Effector CD4-positive, alpha-beta T cell (primary cell): ENCODE data around the gene SLC24A3.

Source experiments
- DNase-seq: peaks from one replicate; pipeline ENCODE4 v3.0.0-alpha.2; 2020

SLC24A3 gene

DNA sequence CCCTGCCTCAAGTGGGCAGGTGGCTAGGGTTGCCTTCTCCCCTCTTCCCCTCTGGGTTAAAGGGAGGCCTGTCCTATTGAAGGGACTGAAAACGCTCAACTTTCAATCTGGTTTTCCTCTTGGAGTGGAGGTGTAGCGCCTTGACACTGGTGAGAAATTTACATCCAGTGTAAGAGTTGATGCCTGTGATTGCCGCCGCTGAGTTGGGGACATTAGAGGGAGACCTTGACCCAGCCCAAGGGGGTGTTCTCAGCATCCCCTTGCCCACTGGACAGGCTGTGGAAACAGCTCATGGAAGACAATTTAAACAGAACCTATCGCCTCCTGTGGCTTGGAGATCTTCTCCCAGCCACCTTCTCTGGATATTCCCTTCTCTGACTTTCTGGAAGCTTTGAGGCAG lies 61.6 kb downstream of the SLC24A3 start:
- no peak for DNase-seq

DNA sequence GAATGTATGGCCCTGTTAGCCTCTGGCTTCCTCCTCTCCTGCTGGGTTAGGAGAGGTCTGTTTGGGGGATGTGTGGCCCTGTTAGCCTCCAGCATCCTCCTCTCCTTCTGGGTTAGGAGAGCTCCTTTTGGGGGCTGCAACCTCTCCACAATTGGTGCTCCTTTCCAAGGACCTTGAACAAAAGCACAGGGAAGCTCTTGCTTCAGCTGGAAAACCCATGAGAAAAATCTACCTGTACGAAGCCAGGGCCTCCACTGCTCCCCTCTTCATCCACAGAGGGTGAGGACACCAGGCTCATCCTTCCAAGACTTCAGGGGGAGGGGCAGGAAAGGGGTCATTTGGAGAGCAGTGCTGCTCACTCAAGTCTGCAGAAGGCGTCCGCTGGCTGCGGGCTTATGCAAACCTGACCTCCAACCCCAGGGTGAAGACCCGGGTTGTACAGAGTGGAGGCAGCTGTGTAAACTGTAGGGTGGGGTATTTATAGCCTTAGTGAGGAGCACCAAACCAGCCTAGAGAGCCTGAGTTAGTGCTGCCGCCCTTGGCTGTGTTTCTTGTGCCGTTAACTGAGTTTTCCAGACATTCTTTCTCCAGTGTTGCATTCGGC lies 62.1 kb downstream of the SLC24A3 start:
- DNase-seq: no peak

DNA sequence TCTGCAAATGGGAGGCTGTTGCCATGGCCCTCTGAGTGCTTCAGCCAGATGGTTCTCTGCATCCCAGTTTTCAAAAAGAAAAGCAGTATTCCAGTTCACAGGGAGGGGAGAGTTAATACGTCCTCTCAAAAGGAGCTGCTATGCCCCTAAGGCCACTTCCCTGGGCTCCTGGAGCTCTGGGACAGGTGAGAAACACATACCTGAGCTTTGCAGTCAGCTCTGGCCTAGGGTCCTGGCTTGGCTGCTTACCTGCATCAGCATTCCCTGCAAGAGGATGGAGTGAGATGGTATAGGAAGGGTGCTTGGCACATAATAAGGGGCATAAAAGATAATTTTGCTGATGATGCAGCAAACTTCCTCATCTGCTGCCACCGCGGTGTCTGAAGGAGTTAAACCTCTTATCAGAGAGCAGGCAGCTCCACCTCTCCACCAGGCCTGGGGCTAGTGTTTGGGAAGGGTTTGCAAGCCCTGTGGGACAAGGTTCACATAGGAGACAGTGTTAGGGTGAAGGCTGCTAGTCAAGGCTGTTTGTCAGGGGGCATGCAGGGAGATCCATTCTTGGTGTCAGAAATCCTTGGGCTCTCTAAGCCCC lies 62.7 kb downstream of the SLC24A3 start:
- no peak for DNase-seq

DNA sequence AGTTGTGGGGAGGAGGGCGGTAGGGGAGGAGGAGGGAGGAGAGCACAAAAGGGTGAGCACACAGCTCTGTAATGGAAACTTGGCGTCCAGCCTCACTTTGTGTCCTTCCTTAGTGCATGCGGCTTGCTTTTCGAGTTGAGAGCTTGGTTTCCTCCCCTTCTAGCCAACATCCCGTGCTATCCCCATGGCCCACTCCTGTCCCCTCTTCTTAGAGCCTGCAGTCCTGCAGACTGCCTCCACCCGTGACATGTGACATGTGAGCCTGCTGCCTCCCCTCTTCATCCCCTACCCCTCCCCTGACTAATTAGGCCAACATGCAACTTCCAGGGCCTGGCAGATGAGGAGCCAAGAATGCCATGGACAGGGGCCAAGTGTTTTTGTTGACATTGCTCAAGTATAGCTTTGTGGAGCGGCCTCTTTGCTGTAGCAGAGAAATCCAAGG lies 63.2 kb downstream of the SLC24A3 start:
- no peak for DNase-seq

DNA sequence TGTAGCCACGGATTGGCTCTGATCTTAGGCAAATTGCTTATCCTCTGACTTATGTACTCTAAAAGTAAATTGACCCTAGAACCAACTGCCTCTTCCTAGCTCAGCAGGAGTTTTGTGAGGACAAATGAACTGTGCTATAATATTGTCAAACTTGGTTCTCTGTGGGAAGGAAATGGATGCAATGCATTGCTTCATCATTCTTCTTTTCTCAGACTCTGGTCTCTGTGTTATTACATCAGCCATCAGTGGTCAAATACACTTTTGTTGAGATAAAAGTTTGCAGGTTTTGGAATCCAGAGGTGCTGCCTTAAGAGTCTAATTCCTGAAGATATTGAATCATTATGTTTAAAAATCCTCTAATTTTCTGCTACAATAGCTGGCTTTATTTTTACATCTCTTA lies 64.9 kb downstream of the SLC24A3 start:
- no peak for DNase-seq

DNA sequence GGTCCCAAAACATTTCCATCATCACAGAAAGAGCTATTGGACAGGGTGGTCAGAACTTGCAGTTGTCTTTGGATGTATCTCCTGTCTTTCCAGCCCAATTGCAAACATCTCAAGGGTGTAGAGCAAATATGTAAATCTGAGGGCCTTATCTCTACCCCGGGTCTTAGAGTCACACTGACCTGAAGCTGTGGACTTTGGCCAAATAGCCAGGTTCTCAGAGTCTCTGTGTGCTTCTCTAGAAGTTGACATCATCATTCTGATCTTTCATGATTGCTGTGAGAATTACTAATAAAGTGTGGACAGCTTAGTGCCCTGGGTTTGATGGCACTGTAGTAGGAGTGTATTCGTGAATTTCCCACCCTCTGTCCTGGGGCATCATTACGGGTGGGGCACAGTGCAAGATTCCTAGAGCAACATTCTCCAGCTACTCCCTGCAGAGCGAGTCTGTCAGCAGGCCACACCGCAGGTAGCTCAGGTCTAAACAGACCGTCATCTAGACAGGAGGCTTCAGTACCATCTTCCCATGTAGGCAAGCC lies 71.1 kb downstream of the SLC24A3 start:
- no peak for DNase-seq

DNA sequence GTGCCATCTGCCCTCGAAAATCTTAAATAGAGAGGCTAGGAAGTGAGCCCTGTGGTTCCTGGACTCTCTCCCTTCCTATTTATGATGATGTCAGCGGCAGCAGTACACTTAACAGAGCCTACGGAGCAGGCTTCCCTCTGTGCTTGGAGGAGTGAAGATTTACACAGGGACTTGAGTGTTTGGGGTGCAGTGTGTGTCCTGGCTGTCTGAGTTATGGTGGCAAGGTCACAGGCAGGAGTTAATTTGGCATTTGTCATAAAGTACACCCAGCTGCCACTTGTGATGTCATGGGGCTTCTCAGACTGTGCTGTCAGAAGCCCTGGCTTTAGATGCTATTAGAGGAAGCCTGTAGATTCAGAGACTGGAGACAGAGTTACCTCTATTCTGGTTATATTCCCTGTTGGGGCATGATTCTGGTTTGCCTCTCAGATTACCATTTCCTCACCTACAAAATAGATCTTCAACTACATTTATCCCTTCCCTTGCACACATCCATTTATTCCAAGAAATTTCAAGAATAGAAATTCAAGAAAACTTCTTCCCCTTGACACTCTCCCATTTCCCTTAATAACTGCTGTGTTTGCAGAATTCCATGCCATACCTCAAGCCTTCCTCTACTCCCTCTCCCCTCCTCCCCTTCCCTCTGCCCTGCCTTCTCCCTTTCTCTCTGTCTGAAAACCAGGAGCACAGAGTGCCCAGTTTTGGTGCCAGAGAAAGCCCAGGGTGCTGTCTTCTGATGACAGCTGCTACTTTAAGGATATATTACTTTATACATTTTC lies 72.1 kb downstream of the SLC24A3 start:
- no peak for DNase-seq

DNA sequence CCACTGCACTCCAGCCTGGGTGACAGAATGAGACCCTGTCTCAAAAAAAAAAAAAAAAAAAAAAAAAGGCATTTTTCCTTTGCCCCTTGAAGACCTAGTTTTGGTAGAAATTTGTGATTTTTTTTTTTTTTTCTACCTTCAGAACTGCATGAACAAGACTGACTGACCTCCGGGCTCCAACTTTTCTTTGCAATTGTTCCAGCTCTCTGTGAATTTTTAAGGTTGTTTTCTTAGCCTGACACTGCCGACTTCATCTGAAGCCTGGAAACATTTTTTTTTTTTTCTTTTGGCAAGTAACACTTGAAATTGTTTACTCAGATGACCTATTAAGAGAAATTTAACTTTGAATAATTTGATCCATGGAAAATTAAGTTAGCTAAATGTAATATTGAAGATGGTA lies 73.0 kb downstream of the SLC24A3 start:
- no peak for DNase-seq

DNA sequence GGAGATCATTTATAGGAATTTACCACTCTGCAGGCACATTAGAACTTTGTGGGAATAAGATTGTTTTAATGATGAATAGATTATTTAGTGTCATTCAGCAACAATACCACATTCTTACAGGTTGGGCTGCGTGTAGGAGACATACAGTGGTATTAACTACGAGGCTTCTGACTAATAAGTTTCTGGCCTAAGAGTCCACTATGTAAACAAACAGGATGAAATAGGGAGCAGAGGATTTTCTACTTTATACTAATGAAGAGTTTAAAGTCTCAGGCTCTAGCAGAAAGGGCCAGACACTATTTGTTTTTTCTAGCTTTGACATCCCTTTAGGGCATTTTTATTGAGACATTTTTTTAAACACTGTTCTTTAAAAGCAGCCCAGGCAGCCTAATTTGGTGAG lies 75.6 kb downstream of the SLC24A3 start:
- DNase-seq: no peak

DNA sequence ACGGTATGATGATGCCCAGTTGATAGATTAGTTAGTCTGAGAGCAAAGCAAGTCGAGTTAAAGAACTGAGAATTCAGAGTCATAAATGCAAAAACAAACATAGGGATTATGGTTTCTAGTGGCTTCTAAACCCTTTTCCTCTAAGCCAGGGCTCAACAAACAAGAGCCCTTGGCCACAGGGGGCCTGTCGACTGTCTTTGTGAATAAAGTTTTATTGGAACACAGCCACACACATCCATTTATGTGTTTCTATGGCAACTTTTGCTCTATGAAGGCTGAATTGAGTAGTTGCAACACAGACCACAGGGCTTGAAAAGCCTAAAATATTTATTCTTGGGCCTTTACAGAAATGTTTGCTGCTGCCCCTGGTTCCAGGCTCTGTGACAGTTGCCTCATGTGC lies 76.2 kb downstream of the SLC24A3 start:
- DNase-seq: no peak

DNA sequence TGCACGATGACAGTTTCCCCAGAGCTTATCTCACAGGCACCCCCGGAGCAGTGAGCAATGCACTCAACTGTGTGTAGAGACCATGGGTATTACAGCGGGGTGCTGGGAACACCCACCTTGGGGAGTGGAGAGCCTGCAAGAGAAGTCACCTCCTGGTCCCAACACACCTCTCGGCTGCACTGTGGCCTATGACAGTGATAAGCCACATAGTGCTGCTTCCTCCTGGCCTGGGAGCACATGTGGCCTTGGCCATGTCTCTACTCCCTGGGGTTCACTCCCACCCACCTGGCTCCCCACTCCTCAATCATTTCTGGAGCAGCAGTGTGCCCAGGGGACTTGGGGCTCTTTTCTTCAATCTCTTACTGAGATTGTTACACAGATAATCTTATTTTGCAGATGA lies 77.0 kb downstream of the SLC24A3 start:
- DNase-seq: no peak

DNA sequence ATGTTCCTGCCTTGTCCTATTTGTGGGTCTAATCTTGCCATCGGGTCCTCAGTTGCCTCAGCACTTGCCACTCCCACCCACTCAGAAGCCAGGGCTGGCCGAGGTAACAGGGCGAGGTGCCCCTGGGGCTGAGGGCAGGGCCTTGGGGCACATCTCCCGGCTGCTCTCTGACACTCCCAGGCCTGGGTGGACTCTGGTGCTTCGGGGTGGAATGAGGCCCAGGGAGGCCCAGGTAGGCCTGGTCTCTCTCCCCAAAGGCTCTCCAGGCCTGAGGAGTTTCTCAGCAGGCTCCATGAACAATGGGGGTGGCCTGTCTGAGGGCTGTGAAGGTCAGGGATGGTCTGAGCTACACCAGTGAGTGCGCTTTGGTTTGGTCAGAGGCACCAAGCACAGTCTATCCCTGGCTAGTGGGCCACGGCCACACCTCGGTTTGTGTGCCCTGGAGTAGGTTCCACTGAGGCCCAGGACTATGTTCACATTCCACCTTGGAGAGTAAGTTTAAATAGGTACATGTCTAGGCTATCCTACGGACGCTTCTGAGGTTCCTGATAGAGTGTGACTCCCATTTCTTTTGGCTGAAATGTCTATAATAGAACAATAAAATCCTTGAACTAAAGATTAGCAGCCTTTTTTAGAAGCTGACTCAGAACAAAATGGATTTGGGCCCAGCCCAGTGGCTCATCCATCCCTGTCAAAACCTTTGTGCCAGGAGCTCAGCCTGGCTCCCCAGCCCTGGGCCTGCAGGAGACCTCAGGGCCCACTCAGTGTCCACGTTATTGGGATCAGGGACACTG lies 78.8 kb downstream of the SLC24A3 start:
- DNase-seq: no peak

DNA sequence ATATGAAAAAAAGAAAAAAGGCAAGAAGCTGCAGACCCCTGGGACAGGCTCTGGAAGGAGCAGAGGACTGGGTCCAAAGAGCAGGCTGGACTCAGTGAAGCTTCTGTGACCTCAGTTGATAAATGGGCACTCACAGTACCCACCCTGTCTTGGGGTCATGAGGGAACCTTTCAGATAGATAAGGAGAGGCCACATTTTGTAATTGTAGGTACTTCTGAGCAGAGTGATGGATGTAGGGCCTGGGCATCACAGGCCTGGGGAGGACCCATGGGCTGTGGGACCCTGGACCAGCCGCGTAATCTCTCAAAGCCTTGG lies 79.3 kb downstream of the SLC24A3 start:
- DNase-seq: no peak

DNA sequence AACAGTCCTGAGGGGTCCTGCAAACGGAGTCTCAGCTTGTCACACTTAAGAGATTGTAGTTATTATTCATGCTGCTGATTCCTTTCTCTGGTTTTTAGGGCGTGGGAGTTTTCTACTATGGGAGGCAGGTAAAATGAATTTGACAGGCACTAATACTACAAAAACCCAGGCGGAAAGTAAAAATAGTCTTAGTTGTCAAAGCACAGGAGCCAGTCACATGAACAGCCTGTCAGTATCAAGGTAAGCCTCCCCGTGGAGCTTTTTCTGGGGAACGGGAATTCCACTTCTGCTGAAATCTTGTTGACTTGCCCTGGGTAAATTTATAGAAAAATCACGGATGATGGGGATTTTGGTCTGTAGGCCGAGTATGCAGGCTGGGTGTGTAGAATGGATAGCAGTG lies 79.8 kb downstream of the SLC24A3 start:
- no peak for DNase-seq

DNA sequence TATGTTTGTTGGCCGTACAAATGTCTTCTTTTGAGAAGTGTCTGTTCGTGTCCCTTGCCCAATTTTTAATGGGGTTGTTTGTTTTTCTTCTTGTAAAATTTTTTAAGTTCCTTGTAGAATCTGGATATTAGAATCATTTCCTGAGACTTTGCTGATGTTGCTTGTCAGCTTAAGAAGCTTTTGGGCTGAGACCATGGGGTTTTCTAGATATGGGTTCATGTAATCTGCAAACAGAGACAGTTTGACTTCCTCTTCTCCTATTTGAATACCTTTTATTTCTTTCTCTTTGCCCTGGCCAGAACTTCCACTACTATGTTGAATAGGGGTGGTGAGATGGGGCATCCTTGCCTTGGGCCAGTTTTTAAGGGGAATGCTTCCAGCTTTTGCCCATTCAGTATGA lies 82.6 kb downstream of the SLC24A3 start:
- DNase-seq: no peak

DNA sequence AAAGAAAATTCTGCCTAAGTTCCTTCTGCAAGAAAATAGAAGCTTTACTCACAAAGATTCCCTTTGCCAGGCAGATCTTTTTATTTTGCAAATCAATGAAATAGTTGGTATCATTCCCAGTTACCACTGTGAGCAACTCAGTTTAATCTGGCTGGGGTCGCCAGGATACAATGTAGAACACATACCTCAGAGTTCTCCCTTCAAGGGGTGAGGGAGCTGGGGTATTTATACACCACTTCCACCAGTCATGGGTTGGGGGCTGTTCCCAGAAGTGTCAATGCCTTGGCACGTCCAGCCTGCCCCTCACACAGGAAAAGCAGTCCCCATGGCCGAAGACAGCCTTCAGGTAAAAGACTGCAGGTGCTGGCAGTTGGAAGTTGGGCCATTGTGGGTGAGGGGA lies 86.2 kb downstream of the SLC24A3 start:
- DNase-seq: no peak

DNA sequence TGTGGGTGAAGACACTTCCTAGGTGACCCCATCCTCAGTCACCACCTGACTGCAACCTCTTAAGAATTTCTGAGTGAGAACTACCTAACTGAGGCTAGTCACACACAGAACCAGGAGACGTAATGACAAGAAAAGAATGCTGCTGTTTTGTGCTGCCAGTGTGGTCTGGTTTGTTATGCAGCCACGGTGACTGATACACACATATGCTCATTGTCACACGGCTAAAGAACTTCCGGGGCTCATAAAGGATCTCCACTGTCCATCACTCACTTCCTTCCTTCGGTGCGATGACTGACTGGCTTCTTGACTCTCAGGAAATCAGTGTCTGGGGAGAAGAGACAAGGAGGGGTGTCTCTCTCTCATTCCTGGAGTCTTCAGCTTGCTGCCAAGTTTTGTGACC lies 88.0 kb downstream of the SLC24A3 start:
- DNase-seq: no peak

DNA sequence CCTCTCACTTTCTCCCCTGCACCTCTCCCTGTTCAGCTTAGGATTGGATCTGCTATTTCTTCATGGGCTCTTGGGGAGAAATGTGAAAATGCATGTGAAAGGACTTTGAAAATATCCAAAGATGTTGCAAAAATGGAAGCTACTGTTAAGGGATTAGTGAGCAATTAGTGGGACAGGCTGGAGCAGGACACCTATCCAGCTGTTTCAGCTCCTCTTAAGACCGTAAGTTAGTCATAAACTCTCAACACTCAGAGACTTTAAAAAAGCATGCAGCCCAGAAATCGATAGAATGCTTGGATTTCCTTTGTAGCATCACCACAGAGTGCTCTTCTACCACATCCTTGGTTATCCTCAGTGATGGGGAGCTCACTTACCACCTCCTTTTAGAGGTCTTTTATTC lies 88.7 kb downstream of the SLC24A3 start:
- DNase-seq: no peak

DNA sequence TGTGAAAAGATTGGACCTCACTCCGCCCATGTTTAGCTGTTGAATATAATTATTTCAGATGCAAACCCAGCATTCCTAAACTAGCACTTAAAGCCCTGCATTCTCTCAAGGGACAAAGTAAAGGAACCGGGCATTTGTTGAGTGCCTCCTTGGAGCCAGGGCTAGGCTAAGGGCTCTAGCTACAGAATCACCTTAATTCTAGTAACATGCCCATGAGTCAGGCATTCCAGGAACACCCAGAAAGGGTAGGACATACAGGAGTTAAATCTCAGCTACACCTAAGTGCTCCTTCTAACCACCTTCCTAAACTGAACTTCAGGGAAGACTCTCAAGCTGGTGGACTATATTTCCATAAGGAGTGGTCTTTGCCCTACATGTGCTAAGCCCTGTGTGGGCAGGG lies 89.4 kb downstream of the SLC24A3 start:
- DNase-seq: no peak

DNA sequence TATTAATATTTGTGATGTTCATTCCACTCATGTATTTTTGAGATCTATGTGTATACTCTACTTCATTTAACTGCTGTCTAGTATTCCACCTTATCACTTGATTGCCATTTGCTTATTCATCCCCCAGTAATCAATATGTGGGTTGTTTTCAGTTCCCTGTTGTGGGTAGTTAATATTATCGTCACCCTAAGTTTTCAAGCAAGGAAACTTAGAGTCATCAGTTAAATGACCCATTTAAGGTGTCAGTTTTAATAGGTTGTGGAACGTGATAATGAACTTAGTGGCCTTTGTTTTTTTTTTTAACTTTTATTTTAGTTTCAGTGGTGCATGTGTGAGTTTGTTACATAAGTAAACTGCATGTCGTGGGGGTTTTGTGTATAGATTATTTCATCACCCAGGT lies 90.3 kb downstream of the SLC24A3 start:
- no peak for DNase-seq

DNA sequence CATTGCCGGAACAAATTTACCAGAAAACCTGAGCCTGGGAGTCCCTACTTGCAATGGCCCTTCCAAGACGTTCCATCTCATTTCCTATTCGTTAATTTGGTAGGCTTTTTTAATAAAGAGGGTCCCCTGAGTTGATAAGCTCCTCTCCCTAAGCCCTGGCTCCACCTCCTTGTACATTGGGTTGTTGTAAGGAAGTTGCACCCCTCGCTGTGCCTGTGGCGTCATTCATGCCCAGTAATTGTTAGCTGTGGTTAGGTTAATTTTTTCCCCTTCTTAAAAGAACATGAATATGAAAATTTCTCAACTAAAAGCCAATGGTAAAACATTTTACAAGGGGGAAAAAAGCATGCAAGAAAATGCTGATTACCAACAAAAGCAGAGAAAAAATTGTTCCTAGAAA lies 91.9 kb downstream of the SLC24A3 start:
- DNase-seq: no peak

DNA sequence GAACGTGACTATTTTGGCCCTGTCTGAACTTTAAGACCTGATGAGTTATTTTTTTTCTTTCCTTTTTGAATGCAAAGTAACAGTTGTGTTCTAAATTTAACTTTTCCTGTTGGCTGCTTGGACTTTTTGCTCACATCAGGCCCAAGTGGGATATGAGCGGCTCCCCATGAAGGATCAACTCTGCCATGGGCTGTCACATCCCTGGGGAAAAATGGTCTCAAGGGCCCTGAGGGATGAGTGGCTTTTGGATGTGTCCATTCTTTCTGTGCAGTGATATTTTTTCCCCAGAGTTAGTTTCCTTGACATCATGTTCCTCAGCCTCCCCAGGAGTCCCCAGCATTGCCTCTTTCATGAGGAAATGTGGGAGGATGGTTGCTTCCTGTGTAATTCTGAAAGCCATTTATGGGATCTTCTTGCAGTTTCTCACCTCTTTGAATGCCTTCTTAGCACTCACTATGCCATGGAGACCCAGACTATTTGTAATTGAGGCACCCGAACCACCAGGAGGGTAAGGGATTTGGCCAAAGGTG lies 92.5 kb downstream of the SLC24A3 start:
- DNase-seq: no peak

DNA sequence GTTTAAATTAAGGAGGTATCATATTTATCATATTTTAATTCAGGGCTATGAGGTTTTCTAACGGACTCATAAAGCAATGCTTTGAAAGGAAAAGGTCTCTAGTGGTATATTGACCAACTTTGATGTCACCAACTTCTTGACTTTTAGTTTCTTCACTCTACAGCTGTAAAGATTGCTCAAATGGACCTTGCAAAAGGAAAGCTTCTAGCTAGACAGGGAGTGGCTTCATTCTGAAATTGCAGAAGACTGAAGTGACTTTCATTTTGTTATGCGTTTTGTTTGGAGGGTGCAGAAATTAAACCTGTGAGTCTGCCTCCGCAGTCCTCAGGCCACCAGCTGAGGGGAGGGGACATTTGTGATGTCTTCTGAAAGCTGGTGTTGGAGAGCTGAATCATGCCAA lies 95.7 kb downstream of the SLC24A3 start:
- DNase-seq: no peak
